ENCODE results near the gene ODAD4.

DNA sequence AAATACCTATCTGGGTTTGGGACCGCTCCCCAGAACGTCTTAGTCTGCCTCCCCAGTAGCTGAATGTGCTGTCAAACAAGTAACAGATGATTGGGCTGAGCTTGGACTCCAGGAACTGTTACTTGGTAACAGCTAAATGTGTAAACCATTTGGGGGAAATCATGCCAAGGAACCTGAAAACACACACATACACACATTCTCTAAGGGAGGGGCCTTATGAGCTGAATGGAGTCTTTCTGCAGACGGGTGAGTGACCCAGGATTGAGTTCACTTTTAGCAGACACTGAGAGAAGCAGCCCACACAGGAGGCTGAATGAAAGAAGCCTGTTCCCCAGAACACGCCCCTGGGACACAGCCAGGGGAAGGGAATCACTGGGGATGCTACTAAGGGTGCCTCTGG, 13.2 kb upstream of the ODAD4 start:
- TF ChIP-seq POLR2A (IDR thresholded peaks at IDR 0.05; ENCODE audit: low read depth, low read length), result no peak
- TF ChIP-seq POLR2AphosphoS5 (IDR thresholded peaks at IDR 0.05; ENCODE audit: low read depth, low read length), result no peak

Data from GM12892 (cell line).